Colon (tissue), 2 donors: Measurements from ENCODE around the gene CERS6.
"Not testable (repeated sequence)": the region's sequence is repeated elsewhere in the genome, so short reads cannot be mapped to it uniquely, and the experiment has no call there.

Source experiments
- FAIRE-seq: peaks from 2 replicates; lab custom pipeline; 2012; peaks lifted over from hg19 to GRCh38; lab: Jason Lieb, UNC
- donor health status: control.
- donor health status: control.

CERS6 gene

DNA sequence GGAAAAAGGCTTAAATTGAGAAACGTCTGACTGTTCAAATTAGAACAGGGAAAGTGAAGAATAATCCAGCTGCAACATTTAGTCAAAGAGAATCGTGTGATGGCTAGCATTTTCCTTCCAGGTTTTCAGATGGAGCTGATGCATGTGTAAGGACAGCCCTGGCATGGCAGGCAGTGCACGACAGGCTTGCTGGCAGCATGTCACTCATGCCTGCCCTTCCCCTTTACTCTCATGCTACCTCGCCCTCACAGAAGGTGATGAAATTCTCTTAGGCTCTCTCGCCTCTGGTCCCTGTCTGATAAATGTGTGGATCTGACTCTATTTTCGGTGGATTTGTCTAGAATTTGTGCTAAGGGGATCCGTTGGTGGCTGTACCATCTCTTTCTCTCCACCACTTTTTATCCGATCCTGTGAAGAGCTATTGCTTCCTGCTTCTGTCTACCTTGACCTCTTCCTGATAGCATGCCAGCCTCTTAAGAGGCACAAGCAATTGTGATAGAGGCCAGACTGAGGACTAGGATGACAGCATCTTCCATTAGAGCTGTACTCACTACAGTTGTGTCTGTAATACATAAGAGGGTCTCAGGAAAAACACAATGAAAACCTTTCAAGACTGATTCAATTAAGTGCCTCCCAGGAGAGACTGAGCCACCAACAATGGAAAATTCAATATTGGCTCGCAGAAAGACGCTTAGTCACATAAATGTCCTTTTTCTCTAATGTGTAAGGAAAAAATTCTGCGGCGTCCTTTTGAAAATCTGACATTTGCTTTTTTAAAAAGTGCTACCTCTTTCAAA lies 280.8 kb downstream of the CERS6 start:
- no peak for FAIRE-seq

DNA sequence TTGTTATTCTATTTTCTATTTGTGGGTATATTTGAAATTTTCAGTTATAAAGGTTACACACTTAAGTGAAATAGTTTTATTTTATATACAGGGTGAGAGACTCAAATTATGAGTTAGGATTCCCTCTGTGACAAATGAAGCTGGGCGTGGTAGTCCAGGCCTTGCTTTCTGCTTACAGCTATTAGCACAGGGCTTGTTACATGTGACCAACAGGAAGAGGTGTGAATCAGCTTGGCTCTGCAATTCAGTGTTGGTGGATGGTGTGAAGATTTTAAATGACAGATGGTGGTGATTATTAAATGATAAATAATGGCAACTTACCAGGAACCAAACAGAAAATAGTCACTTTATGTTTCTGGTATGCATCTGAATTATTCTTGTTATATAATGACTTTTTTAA lies 282.0 kb downstream of the CERS6 start:
- FAIRE-seq = no peak

DNA sequence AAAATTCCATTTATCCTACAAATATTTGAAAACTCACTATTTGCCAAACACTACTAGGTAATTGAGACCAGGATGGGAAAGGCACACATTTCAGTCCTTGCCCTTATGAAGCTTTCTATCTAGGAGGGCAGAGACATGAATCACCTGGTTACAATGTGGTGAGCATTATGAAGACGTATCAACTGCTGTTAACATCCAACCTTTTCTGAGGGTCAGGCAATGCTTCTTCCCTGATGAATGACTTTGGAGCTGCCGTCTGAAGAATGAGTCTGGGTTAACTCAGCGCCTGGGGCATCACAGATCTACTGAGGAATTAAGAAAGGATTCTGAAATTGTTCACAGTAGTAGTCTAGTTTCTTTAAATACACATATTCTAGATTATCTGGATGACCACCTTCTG lies 284.3 kb downstream of the CERS6 start:
- FAIRE-seq = no peak

DNA sequence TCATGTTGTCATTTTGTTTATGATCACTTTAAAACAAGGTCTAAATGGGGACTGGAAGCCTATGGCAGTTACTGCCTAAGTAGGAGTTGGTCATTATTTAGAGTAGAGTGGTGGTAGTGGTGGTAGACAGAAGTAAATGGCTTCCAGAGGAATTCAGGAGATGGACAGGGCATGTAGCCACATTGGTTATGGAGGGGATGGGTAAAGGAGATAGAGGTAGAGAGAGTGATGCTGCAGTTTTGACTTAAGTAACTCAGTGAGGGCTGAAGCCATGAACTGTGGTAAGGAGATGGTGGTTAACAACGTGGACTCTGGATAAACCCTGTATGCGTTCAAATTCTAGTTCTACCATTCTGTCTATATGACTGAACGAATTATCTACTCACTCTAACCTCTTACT lies 284.7 kb downstream of the CERS6 start:
- no peak for FAIRE-seq

DNA sequence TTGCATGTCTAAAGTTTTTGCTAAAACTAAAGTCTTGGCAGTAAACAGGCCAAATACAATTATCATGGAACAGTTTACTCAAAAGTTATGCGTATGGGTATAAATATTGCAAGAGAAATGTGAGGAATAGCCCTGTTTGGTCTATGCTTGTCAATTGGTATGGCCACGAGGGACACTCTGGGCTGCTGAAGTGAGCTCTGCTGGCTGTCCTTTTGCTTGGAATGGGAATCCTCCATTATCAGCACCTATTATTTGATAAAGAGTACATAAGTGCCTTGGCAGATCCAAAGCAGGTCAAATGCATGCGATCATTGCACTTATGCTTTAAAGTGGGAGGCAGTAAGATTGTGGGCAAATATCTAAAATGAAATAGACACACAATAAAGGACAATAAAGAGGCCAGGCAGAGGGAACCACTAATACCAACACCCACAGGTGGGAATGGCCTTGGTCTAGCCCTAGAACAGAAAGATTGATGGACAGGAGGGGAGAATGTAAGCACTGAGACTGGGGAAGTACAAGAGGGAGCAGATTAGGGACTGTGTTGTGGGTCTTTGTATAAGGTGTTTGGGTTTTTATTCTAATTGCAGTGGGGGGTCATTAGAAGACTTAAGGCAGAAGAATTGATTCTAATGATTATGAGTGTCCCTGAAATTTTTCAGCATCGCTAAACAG lies 286.3 kb downstream of the CERS6 start:
- no peak for FAIRE-seq

DNA sequence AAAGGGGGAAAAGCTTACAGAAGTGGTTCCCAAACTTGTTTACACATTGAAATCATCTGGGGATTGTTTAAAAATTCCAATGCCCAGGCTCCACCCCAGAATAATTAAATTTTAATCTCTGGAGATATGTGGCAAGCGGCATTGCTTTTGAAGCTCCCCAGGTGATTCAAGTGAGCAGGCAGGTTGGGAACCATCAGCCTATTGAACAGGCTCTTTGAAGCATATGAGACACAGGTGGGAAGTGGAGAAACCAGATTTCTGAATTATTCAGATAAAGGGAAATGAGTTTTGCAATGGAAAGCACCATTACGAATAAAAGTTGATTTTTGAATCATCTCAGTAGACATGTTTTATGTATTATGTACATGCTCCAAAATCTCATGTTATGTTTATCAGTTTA lies 288.8 kb downstream of the CERS6 start:
- no peak for FAIRE-seq

DNA sequence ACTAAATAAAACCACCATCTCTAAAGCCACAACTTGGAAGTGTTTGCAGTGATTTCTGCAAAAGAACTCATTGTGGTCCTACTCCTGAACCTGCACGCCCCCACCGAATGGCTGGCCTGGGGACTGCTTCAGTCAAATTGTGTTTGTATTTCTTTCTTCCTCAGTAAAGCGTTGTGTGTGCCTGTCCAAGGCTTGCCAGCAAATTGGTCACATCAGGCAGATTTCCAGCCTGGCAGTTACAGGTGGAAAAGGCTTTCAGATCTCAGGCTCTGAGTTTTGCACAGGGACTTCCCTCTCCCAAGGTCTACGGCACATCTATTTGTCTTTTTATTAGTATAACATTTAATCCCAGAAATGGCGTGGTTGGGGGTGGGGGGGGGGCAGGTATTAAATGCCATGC lies 292.4 kb downstream of the CERS6 start:
- no peak for FAIRE-seq

DNA sequence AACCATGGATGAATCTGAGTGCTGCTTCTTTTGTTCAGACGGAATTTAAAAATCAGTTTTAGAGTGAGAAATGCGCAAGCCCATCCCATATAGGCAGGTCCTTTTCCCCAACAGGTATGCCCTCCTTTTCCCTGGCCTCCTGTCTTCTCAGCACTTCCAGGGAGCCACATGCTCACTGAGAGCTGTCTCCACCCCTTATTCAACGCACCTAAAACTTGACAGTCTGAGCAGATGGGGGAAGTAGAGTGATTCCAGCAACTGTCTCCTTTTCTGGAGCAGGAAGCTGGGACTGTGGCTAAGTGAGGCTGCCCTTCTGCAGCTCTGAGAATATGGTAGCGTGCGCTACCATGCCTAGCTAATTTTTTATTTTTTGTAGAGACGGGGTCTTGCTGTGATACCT lies 293.2 kb downstream of the CERS6 start:
- no peak for FAIRE-seq

DNA sequence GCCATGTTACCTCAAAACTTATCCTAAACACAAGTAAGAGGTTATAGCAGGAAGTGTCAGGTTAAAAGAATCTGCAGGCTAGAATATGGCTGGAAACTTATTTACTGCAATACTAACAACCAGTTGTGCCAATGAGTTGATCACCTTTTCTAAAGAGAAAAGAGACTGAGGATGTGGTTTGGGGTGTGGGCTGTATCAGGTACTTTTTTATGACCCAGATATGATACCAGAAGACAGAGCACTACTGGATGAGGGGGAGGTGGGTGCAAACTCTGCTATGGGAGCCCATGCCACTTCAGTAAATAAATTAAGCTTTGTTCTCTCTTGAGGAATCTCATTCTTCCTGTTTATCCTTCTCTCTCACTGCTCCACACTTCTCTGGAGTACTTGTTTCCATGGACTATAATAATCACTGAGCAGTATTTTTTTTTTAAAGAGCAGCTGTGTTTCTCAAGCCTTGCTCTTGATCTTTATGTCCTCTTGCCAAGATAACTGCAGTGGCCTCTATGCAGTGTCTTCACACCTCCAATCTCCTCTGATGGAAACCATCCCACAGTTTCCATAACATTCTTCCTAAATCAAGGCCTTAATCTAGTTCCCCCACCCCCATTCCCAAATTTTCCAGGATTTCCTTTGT lies 295.1 kb downstream of the CERS6 start:
- FAIRE-seq = no peak

DNA sequence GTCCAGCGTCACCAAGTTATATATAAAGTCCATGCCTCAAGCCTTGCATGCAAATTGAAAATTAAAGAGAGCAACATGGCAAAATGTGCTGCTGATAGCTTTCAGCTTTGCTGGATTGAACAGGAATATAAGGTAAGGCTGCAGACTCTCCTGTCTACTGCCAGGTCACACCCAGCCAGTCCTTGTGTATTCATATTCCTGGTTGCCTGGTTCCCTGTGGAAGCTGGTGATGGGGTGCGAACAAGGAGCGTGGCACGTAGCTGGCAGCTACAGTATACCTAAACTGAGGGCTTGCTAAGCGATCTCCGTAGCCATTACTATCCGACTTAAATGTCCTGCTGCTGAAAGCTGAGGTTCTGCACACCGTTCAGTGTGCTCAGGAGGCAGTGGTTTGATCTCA lies 296.3 kb downstream of the CERS6 start:
- no peak for FAIRE-seq

DNA sequence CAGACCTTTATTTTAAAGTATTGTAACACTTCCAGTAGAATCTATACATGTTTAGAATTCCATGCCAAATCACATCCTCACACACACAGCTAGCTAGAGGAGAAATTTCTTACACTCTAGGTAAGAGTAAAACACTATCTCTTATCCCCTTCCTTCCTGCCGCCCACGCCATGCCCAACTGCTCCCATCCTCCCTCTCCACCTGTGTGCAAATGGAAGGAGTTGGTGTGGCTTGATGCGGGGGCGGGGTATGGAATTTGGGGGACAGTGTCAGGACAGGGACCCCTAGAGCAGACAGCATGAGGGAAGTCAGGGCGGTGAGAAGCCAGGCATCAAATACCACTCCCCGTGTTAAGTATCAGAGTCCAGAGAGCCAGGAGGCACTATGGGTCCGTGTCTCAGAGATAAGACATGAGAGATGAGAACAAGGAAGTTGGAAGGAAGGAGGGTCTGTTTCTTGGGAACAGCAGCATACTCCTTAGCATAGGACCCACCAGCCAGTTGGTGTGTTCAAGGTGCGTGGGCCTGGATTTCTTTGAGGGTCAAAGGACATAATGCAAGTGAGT lies 297.8 kb downstream of the CERS6 start:
- FAIRE-seq = no peak

DNA sequence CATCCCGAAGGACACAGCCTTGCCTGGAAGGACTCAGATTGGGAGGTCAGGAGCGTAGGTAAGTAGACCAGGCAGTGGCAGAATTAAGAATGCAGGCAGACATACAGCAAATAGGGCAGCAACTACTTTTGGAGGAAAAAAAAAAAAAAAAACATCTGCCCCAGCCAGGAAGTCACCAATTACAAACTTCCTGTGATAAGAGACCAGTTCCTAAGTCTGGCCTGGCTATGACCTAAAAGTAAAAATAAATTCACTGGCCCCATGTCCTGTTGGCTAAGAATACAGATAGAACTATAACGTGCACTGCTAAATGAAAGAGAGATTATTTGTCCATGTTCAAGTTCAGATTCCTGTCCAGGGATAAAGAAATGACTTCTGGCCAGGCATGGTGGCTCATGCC lies 301.2 kb downstream of the CERS6 start:
- FAIRE-seq = no peak

DNA sequence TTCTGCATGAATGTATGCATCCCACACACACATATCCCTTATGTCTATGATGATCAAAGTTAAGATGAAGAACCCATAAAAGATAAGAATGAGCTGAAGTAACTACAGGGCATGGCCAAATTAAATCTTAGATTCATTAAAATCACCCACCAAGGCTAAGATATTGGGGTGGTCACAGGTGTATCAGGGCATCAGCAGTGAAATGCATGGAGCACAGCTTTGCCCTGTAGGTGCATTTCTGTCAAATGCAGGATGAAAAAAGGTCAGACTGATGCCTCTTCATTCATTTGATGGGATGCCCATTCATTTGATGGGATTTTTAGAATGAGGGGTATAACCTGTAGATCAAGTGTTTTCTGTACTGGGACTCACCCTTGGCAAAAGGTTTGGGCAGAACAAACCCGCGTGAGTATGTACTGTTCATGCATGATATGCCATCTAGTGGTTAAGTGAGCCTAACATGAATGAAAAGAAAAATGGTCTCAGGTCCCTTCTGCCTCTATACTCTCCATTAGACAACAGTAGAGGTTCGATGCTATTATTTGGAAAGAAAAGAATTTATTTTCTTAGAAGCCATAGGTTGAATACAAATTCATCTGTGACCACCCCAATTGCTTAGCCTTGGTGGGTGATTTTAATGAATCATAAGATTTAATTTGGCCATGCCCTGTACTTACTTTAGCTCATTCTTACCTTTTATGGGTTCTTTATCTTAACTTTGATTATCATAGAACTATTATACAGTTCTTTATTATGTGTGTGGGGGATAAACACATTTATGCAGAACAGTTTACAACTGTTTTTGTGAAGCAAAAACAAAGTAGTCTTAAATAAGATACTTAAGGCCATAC lies 303.1 kb downstream of the CERS6 start:
- no peak for FAIRE-seq

DNA sequence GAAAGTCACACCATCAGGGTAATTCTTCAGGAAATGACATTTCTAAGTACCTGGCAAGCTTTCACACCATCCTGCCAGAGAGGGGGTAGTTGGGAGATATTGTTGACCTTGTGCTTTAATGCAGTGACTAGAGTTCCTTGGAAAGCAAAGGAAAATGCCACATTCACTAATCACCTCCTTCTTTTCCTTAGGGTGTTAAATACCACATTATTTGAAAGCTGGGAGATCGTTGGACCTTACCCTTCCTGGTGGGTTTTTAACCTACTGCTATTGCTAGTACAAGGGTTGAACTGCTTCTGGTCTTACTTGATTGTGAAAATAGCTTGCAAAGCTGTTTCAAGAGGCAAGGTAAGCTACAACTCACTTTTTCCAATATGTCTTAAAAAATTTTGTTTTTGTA lies 309.3 kb downstream of the CERS6 start:
- no peak for FAIRE-seq

DNA sequence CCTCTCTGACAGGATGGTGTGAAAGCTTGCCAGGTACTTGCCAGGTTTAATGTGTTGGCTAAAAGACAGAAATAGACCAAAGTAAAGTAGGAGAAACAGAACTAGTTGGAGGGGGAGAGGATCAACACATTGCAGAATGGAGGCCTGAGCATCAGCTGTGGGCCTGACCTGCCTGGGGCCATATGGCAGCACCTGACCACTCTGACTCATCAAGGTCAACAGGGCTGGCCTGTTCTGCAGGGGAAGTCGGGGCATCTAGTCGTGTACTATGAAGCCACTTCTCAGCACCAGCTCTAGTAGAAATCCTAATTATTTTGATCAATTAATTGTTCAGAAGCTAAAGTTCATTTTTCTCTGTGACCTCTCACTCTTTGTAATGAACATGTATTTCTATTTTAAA lies 310.5 kb downstream of the CERS6 start:
- FAIRE-seq = no peak

DNA sequence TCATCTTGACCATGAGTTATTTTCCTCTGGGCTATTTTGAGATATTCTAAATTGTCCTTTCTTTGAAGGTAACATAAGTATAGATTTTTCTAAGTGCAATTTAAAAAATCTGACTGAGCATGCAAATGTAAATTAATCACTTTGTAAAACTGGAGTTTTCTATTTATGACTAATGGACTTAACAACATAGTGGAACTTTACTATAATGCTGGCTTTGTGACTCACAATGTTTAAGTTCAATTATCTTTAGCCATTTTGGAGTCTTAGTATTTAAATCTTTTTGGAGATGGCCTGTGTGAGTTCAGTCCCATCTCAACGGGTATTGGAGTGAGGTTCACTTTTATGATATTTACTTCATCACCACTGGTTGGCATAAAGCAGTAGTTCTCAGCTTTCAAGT lies 311.2 kb downstream of the CERS6 start:
- no peak for FAIRE-seq

DNA sequence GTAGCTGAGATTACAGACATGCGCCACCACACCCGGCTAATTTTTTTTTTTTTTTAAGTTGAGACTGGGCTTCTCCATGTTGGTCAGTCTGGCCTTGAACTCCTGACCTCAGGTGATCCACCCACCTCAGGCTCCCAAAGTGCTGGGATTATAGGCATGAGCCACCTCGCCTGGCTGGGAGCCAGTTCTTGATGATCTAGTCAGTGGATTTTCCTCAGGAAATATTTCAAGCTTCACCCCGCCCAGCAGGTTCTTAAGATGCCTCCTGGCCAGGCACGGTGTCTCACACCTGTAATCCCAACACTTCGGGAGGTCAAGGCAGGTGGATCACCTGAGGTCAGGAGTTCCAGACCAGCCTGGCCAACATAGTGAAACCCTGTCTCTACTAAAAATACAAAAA lies 312.3 kb downstream of the CERS6 start:
- FAIRE-seq = not testable (repeated sequence)

DNA sequence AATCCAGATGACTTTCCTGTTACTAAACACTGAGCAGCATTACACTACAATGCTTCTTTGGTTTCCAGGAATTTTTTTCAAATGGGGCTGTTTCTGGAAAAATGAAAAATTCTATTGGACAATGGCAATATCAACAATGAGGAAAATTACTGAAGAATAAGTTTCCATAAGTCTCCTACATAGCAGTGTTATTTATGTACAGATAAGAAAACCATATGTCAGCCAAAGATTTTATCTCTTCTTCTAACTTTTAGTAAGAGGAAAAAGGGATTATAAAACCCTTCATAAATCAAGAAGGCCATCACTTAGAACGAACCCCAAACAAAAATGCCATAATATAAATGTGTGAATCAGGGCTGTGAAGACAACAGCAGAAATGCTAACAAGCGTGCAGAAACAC lies 314.7 kb downstream of the CERS6 start:
- FAIRE-seq = no peak

DNA sequence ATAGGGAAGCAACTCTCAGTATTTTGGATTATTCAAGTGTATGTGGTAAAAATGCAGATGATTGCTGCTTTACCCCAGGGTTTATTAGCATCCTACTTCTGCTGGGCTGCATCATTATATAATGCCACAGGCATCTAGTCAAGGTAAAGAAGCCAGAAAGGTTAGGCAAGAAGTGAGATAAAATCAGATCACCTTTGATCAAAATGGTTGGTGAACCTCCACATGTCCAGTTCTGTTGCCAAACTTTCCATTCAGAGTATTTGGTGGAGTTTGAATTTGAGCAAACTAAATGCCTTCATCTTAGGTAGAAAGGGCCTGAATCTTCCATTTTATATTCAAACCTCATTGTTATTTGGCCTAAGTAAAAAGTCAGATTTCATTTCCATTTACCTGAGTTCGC lies 316.6 kb downstream of the CERS6 start:
- FAIRE-seq = no peak

DNA sequence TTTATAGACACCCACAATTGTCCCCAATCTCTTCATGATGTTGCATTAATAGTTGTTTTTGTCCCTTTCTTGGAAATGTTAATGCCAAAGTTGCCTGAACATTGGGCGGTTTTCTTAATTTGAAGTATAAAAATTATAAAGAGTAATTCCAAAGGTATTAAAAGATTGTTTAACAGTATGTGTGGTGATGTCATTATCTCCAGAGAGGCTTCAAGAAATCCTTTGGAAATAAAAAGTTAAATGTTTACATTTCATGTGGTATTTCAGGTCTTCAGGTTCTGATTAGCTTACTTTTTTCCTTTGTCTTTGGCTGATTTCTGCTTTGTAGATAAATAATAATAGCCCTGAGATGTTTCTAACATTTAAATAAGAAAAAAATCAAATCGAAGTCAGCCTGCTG lies 317.1 kb downstream of the CERS6 start:
- FAIRE-seq = no peak

DNA sequence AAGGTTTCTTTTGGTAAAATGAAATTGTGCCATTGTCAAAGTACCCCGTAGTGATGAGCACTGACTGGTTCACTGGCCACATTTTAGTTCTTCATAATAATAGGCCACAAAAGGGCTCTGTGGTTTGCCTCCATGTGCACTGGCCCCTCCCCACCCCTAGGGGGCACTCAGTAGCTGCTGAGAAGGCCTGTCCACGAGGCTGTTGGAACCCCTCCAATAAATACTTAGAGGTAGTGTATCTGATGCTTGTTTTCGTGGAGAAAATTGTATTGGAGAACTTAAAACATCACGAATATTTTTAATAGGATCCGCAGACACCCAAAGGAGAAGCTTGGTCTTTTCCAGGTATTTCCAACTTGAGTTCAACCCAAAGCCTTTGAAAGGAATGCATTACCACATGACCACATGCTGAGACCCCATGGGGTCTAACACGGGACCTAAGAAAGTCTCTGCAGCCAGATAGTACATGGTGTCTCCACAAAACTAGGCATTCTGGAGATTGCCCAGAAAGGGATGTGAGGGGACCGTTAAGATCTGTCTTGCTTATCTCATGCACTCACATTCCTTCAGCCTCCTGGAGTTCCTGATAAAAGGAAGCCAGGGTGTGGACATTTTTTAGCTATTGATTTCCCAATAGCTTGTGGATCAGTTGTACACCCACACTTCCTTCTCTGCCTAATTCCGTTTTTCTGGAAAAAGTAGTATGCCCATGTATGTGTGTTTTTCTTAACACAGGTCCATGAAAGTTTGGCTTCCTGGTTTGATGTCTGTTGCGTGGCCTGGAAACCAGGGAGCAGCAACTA lies 317.8 kb downstream of the CERS6 start:
- FAIRE-seq = no peak
